HFF-Myc (cell line): ENCODE results near the gene ADARB1.

Source experiments
- DNase-seq: peaks from one replicate; pipeline ENCODE4 v3.0.0-alpha.2; 2011; ENCODE audit warnings: low read depth; ENCODE audit errors: extremely low read depth
- H3K4me3 ChIP-seq: replicated peaks from 2 replicates; pipeline ENCODE4 v1.5.1; 2011; ENCODE audit warnings: low read depth, mild to moderate bottlenecking, control low read depth, low read length
- CTCF ChIP-seq: IDR thresholded peaks from 2 replicates; pipeline ENCODE4 v1.5.1; 2012; ENCODE audit warnings: mild to moderate bottlenecking, low read depth, low read length, control low read depth; ENCODE audit errors: missing control alignments

Gene ADARB1

DNA sequence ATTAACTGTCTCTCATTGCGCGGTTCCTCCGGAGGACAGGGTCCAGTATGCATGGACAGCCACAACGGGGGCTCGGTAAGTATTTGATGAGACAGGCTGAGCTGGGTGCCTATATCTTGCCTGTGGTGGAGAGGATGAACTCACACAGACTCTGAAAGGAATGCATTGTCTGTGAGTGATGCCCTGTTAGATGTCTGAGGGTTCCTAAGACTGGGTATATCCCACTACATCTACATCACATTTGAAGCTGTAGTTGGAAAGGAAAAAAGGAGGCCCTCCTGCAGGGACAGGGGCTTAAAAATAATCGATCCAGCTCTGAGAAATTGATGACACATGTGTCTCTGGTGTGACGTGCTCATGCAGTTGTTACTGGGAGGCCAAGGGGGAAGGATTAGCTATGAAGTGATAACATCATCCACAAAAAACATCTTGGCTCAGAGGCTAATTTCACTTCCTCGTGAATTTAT, 1.9 kb downstream of the ADARB1 start:
- no peak for DNase-seq
- no peak overlapping the region for H3K4me3 ChIP-seq
- no peak for TF ChIP-seq CTCF

- TF ChIP-seq CTCF, result no peak
- no peak for DNase-seq
- H3K4me3 ChIP-seq, result no peak overlapping the region
Measured at GRCh38 chr21:45078371-45078770, 4.0 kb downstream of the ADARB1 start.

DNA sequence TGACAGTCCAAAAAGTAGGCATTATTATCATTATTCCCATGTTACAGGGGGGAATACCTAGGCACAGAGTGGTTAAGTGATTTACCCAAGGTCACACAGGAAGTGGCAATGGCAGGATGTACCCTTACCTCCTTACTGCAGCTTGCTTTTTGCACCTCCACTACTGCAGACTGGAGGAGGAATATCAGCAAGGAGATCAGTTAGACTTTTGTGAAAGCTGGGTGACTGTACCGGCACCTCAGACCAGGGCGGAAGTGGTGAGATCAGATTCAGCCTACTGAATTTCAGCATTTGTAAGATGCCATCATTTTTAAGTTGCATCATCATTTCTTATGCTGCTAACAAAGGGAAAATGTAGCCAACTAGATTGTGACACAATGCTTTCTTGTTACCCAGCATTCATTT, 4.5 kb downstream of the ADARB1 start:
- no peak for DNase-seq
- TF ChIP-seq CTCF, result no peak
- no peak overlapping the region for H3K4me3 ChIP-seq

- H3K4me3 ChIP-seq, result no peak overlapping the region
- DNase-seq, result no peak
- TF ChIP-seq CTCF, result no peak
Measured at GRCh38 chr21:45079351-45079750, 5.0 kb downstream of the ADARB1 start.

GRCh38 chr21:45080232-45080631, 5.9 kb downstream of the ADARB1 start:
- H3K4me3 ChIP-seq, result no peak overlapping the region
- DNase-seq, result no peak
- no peak for TF ChIP-seq CTCF

- DNase-seq, result no peak
- H3K4me3 ChIP-seq, result no peak overlapping the region
- TF ChIP-seq CTCF, result no peak
Measured at GRCh38 chr21:45080639-45081414, 6.4 kb downstream of the ADARB1 start.

DNA sequence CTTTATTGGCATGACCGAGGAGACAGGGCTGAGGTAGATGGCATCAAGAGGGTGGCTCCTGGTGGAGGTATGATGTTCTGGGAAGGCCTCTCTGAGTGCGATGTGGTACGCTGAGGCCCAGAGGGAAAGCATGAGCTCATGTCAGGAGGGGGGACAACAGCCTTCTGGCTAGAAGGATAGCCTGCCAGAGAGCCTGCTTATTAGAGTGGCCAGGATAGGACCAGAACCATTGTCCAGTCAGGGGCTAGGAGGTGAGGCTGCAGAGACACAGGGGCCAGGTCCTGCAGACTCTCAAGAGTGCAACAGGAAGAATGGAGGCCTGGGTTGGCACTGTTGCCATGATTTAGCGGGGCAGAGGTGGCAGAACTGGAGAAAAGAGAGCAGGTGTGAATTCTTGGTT, 7.3 kb downstream of the ADARB1 start:
- no peak overlapping the region for H3K4me3 ChIP-seq
- TF ChIP-seq CTCF, result no peak
- DNase-seq, result no peak
